ENCODE data around the gene C3orf85.
A peak's percentile ranks its signal among the peaks of the same experiment; 100 is the strongest.

Gene C3orf85

DNA sequence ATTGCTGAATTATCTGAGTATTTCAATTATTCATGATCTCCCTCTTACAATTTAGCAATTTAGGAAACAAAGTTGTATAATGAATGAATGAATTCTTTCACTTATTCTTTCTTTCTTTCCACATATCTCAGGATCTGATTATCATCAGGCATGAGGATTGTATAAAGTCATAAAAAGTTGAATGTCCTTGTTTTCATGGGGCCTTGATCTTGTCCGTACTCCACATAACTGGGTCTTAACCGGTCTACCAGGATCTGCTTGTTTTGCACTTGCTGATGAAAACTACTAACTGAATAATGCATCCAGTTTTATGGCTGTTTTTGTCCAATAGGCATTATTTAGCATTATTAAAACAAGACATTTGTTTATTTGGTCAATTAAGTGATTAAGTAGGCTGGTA, 12.6 kb downstream of the C3orf85 start:
- no peaks in the 10 kb centered on the region for H3K9me3 ChIP-seq (ENCODE audit: control insufficient read depth, low read length)
- H3K4me3 ChIP-seq (ENCODE audit: extremely low read depth, insufficient read depth, low read length, poor library complexity, severe bottlenecking) = no peak overlapping the region
- no peaks in the 10 kb centered on the region for H3K4me1 ChIP-seq (ENCODE audit: control insufficient read depth, insufficient read depth, low read length, poor library complexity, severe bottlenecking)
- 80% methylated on average over 1 of the region's 2 CpGs; no CpG with 5 or more reads in 1 of the 2 experiments for WGBS, 2 experiments (ENCODE audit: insufficient coverage in 2 of 2)
- H3K36me3 ChIP-seq (ENCODE audit: control insufficient read depth, insufficient read depth, low read length) = no peaks in the 10 kb centered on the region
- H3K27ac ChIP-seq (ENCODE audit: low read depth, low read length, severe bottlenecking) = no peak overlapping the region

DNA sequence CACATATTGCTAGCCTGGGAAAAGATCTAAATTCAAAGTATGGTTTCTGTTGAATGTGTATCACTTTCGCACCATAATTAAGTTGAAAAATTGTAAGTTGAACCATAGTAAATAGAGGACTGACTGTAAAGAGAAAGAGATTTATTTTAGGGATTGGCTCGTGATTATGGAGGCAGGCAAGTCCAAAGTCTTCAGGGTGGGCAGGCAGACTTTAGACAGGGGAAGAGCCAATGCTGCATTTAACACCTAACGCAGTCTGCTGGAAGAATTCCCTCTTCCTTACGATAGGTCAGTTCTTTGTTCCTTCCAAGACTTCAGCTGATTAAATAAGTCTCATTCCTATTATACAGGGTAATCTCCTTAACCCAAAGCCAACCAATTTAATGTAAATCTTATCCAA, 15.8 kb downstream of the C3orf85 start:
- Histone ChIP-seq H3K9me3 (ENCODE audit: control insufficient read depth, low read length) (no peaks in the 10 kb centered on the region), H3K27ac (ENCODE audit: low read depth, low read length, severe bottlenecking) (no peak overlapping the region), H3K4me3 (ENCODE audit: extremely low read depth, insufficient read depth, low read length, poor library complexity, severe bottlenecking) (no peak overlapping the region), H3K4me1 (ENCODE audit: control insufficient read depth, insufficient read depth, low read length, poor library complexity, severe bottlenecking) (no peaks in the 10 kb centered on the region), H3K36me3 (ENCODE audit: control insufficient read depth, insufficient read depth, low read length) (no peaks in the 10 kb centered on the region)
- WGBS, 2 experiments (ENCODE audit: insufficient coverage in 2 of 2) = 85 to 95% methylated on average over 3 to 4 of the region's 4 CpGs

DNA sequence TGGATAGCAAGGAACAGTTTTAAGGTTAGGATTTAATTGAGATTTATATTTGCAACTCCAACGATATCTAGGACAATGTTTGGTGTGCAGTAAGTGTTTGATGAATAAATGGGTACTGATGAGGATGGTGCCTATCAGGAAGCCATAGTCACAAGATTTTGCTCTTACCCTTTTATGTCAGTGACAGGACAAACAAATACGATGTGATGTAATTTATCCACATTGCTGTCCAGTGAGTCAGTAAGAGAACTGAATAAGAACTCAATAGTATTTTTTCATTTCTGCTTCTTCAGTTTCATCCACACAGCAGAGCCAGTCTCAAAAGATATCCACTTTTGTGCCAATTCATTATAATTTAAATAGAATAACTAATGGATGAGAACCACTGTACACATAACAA, 18.5 kb downstream of the C3orf85 start:
- Histone ChIP-seq H3K36me3 (ENCODE audit: control insufficient read depth, insufficient read depth, low read length) (no peaks in the 10 kb centered on the region), H3K4me1 (ENCODE audit: control insufficient read depth, insufficient read depth, low read length, poor library complexity, severe bottlenecking) (no peaks in the 10 kb centered on the region), H3K27ac (ENCODE audit: low read depth, low read length, severe bottlenecking) (no peak overlapping the region), H3K9me3 (ENCODE audit: control insufficient read depth, low read length) (peaks cover 3% of the 10 kb centered on the region), H3K4me3 (ENCODE audit: extremely low read depth, insufficient read depth, low read length, poor library complexity, severe bottlenecking) (no peak overlapping the region)
- 83 to 92% methylated on average over 1 to 2 of the region's 2 CpGs for WGBS, 2 experiments (ENCODE audit: insufficient coverage in 2 of 2)

DNA sequence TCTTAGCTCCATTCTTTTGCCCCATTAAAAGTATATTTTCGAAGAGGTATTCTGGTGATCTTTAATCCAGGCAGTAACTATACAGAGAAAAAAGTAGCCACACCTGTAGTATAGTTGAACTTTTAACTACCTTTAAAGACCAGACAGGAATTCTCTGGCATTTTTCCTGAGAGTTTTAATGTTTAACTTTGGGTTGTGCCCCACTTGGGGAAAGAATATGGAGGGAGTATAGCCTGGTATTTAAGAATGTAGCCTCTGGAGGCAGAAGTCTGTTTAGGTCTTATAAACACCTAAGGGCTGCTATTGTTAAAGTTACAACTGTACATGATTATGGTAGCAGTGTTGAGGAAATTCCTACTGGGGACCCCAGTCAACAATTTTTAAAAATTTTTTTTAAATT, 19.3 kb downstream of the C3orf85 start:
- Histone ChIP-seq H3K4me3 (ENCODE audit: extremely low read depth, insufficient read depth, low read length, poor library complexity, severe bottlenecking) (no peak overlapping the region), H3K9me3 (ENCODE audit: control insufficient read depth, low read length) (peaks cover 3% of the 10 kb centered on the region), H3K4me1 (ENCODE audit: control insufficient read depth, insufficient read depth, low read length, poor library complexity, severe bottlenecking) (no peaks in the 10 kb centered on the region), H3K27ac (ENCODE audit: low read depth, low read length, severe bottlenecking) (no peak overlapping the region), H3K36me3 (ENCODE audit: control insufficient read depth, insufficient read depth, low read length) (no peaks in the 10 kb centered on the region)
- WGBS, 2 experiments (ENCODE audit: insufficient coverage in 2 of 2) = no CpG with 5 or more reads among the region's 1 CpG

DNA sequence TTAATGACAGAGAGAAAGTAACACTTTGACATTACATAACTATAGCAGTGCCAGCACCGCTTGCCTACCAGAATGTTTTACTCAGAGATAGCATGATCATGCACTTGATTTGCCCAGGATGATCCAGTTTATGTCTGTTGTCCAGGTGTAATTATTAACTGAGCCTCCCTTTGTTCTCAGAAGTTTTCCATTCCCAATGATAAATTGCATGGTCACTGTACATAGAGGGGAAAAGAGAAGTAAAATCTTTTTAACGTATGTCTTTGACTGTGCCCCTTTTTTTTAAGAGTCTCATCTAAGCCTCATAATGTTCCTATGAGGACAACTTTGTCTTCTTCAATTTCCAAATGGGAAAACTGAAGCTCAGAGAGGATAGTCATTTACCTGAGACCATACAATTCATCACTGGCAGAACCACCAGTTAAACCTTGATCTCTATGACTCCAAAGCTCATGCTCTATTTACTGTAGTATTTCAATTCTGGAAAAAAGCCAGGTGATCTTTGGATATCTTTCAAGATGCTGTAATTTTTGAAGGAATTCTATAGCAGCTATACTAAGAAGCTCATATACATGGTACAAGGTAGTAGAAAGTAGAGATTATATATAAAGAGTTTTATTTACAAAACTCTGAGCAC, 25.1 kb downstream of the C3orf85 start:
- Histone ChIP-seq H3K4me3 (ENCODE audit: extremely low read depth, insufficient read depth, low read length, poor library complexity, severe bottlenecking) (no peak overlapping the region), H3K9me3 (ENCODE audit: control insufficient read depth, low read length) (peaks cover 3% of the 10 kb centered on the region), H3K36me3 (ENCODE audit: control insufficient read depth, insufficient read depth, low read length) (no peaks in the 10 kb centered on the region), H3K4me1 (ENCODE audit: control insufficient read depth, insufficient read depth, low read length, poor library complexity, severe bottlenecking) (no peaks in the 10 kb centered on the region), H3K27ac (ENCODE audit: low read depth, low read length, severe bottlenecking) (no peak overlapping the region)
- WGBS, 2 experiments (ENCODE audit: insufficient coverage in 2 of 2) = 40 to 63% methylated on average over 1 to 2 of the region's 2 CpGs

DNA sequence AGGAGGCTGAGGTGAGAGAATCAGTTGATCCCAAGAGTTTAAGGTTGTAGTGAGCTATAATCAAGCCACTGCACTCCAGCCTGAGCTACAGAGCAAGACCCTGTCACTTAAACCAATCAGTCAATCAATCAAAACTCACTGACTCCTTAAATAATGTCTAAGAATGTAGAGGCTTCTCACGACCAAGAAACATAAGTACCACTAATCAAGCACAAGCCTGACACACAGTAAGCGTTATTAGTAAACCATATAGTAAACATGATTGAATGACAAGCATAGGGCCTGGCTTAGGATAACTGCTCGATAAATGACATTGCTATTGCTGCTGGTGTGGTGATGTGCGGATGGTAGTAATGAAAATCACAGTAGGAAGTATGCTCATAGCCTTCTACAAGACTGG, 29.4 kb downstream of the C3orf85 start:
- no peaks in the 10 kb centered on the region for H3K4me1 ChIP-seq (ENCODE audit: control insufficient read depth, insufficient read depth, low read length, poor library complexity, severe bottlenecking)
- no peak overlapping the region for H3K4me3 ChIP-seq (ENCODE audit: extremely low read depth, insufficient read depth, low read length, poor library complexity, severe bottlenecking)
- no peaks in the 10 kb centered on the region for H3K36me3 ChIP-seq (ENCODE audit: control insufficient read depth, insufficient read depth, low read length)
- WGBS, 2 experiments (ENCODE audit: insufficient coverage in 2 of 2) = 84% methylated on average over 2 of the region's 4 CpGs; no CpG with 5 or more reads in 1 of the 2 experiments
- H3K9me3 ChIP-seq (ENCODE audit: control insufficient read depth, low read length) = no peaks in the 10 kb centered on the region
- H3K27ac ChIP-seq (ENCODE audit: low read depth, low read length, severe bottlenecking) = no peak overlapping the region

DNA sequence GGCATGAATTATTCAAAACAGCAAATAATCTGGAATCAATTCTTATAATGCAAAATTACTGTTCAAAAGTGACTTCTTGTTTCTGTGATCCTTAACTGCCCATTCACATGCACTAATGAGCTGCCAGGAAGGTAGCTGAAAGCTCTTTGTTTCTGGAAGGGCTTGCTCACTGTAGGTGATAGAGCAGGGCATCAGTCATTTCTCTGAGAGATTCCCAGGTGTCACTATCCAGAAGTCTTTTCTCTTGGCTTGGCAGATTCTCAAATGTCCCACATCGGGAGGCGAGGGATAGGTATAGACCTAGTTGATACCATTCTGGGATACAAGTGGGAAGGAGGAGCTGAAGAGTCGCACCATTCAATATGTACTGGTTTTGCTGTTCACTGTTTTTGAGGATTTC, 35.0 kb downstream of the C3orf85 start:
- 90% methylated on average over 2 of the region's 3 CpGs; no CpG with 5 or more reads in 1 of the 2 experiments for WGBS, 2 experiments (ENCODE audit: insufficient coverage in 2 of 2)
- Histone ChIP-seq H3K4me1 (ENCODE audit: control insufficient read depth, insufficient read depth, low read length, poor library complexity, severe bottlenecking) (no peaks in the 10 kb centered on the region), H3K9me3 (ENCODE audit: control insufficient read depth, low read length) (no peaks in the 10 kb centered on the region), H3K27ac (ENCODE audit: low read depth, low read length, severe bottlenecking) (no peak overlapping the region), H3K4me3 (ENCODE audit: extremely low read depth, insufficient read depth, low read length, poor library complexity, severe bottlenecking) (no peak overlapping the region), H3K36me3 (ENCODE audit: control insufficient read depth, insufficient read depth, low read length) (no peaks in the 10 kb centered on the region)

DNA sequence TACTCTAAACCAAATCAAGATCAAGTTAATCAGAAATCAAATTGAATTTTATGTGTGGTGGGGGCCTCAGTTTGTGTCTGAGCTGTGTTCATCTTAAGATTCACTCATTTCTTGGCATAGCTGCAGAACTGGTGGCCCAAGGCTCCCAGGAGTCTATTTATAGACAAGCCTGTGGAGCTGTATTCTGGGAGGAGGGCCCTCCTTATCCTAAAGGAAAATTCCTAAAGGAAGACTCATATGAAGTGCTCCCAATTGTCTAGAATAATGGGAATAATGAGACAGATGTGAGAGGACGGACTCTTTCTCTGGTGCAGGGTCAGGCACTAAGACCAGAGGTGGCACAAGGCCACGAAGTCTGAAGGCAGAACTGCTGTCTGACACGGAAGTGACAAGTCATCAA, 38.9 kb downstream of the C3orf85 start:
- Histone ChIP-seq H3K9me3 (ENCODE audit: control insufficient read depth, low read length) (no peaks in the 10 kb centered on the region), H3K27ac (ENCODE audit: low read depth, low read length, severe bottlenecking) (no peak overlapping the region), H3K4me3 (ENCODE audit: extremely low read depth, insufficient read depth, low read length, poor library complexity, severe bottlenecking) (no peak overlapping the region), H3K36me3 (ENCODE audit: control insufficient read depth, insufficient read depth, low read length) (no peaks in the 10 kb centered on the region), H3K4me1 (ENCODE audit: control insufficient read depth, insufficient read depth, low read length, poor library complexity, severe bottlenecking) (peaks cover 7% of the 10 kb centered on the region)
- WGBS, 2 experiments (ENCODE audit: insufficient coverage in 2 of 2) = 83 to 87% methylated on average over 3 of the region's 3 CpGs

DNA sequence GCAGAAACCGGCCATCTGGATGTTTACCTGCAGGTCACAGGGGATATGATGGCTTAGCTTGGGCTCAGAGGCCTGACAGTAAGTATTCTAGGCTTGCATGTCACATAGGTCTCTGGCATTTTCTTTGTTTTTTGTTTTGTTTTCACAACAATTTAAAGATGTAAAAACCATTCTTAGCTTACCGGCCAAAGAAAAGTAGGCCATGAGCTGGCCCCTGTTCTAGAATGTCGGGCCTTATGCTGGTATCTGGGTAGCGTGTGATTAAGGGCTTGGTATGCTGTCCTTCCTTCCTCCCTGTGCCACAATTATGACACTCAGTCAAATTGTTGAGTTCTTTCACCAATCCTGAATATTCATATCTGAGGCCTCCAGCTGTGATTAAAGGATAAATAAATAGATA, 40.2 kb downstream of the C3orf85 start:
- peaks cover 7% of the 10 kb centered on the region for H3K4me1 ChIP-seq (ENCODE audit: control insufficient read depth, insufficient read depth, low read length, poor library complexity, severe bottlenecking)
- WGBS, 2 experiments (ENCODE audit: insufficient coverage in 2 of 2) = 90 to 91% methylated on average over 3 of the region's 4 CpGs
- H3K9me3 ChIP-seq (ENCODE audit: control insufficient read depth, low read length) = no peaks in the 10 kb centered on the region
- no peak overlapping the region for H3K4me3 ChIP-seq (ENCODE audit: extremely low read depth, insufficient read depth, low read length, poor library complexity, severe bottlenecking)
- H3K36me3 ChIP-seq (ENCODE audit: control insufficient read depth, insufficient read depth, low read length) = no peaks in the 10 kb centered on the region
- H3K27ac ChIP-seq (ENCODE audit: low read depth, low read length, severe bottlenecking) = no peak overlapping the region

DNA sequence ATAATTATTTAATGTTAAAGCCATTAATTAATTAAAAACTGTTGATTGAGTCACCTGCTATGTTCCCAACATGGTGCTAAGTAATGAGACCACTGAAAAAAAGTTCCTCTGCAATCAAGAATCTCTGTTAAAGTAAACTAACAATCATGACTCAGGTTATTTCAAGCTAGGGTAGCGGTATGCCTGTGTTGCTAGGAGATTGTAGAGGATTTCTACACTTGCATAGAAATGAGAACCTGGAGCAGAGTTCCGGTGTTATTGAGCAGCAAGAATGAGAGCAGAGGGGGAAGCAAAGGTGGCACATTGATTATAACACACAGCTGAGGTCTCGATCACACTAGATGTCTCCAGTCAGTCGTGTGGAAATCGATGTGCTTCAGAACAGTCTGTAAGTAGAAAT, 41.4 kb downstream of the C3orf85 start:
- 83 to 92% methylated on average over 5 of the region's 5 CpGs for WGBS, 2 experiments (ENCODE audit: insufficient coverage in 2 of 2)

DNA sequence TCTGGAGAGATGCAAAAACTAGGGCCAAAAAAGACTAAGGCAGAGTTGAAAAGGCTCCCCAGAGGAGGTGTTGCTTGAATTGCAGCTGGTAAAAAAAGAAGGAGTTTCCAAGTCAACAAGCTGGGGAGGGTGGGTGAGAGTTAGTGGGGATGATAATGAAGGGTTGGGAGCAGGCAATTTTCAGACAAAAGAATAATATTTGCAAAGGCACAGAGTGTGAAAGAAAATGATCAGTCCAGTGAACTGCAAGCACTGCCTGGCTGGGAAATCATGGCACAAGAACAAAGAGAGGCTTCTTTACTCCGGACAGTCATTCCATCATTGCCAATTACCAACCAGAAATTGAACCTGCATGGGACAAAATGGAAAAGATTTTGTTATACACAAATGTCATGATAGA, 42.2 kb downstream of the C3orf85 start:
- H3K4me1 ChIP-seq (ENCODE audit: control insufficient read depth, insufficient read depth, low read length, poor library complexity, severe bottlenecking) = peaks cover 7% of the 10 kb centered on the region
- H3K9me3 ChIP-seq (ENCODE audit: control insufficient read depth, low read length) = no peaks in the 10 kb centered on the region
- H3K4me3 ChIP-seq (ENCODE audit: extremely low read depth, insufficient read depth, low read length, poor library complexity, severe bottlenecking) = no peak overlapping the region
- peak overlapping the region; percentile 24 for H3K27ac ChIP-seq (ENCODE audit: low read depth, low read length, severe bottlenecking)
- H3K36me3 ChIP-seq (ENCODE audit: control insufficient read depth, insufficient read depth, low read length) = no peaks in the 10 kb centered on the region
- 100% methylated on average over 1 of the region's 1 CpG; no CpG with 5 or more reads in 1 of the 2 experiments for WGBS, 2 experiments (ENCODE audit: insufficient coverage in 2 of 2)

More for the DNA sequence above, 41.4 kb downstream of the C3orf85 start:
- H3K27ac ChIP-seq (ENCODE audit: low read depth, low read length, severe bottlenecking) = no peak overlapping the region
- H3K9me3 ChIP-seq (ENCODE audit: control insufficient read depth, low read length) = no peaks in the 10 kb centered on the region
- H3K4me1 ChIP-seq (ENCODE audit: control insufficient read depth, insufficient read depth, low read length, poor library complexity, severe bottlenecking) = peaks cover 7% of the 10 kb centered on the region
- no peaks in the 10 kb centered on the region for H3K36me3 ChIP-seq (ENCODE audit: control insufficient read depth, insufficient read depth, low read length)
- H3K4me3 ChIP-seq (ENCODE audit: extremely low read depth, insufficient read depth, low read length, poor library complexity, severe bottlenecking) = no peak overlapping the region

All from mesodermal cell (in vitro differentiated cells).